ENCODE measurements around the gene CDKL4. TPM values are rescaled to one million over a fixed set of nuclear protein-coding genes. Genes with fewer than 3 reads are reported as not detected.

The CDKL4 gene
- polyA plus RNA-seq, 1 experiment: not detected

- ChIA-PET CTCF (no interaction called here), POLR2A (no interaction called here)
- Histone ChIP-seq H3K27ac (ENCODE audit: low read depth, low read length) (no peak overlapping the region), H3K9me3 (ENCODE audit: control insufficient read depth, insufficient read depth, low read length) (no peaks in the 10 kb centered on the region), H3K4me3 (ENCODE audit: low read depth, low read length) (no peak overlapping the region), H3K27me3 (ENCODE audit: control insufficient read depth, insufficient read depth, low read length) (peaks cover 3% of the 10 kb centered on the region)
- DNase-seq (ENCODE audit: low read depth, low spot score): no peak
- no peak for TF ChIP-seq CTCF (IDR thresholded peaks at IDR 0.05; ENCODE audit: low read depth, low read length)
These were observed 62.5 kb downstream of the CDKL4 start for GRCh38 chr2:39181297-39181696.

GRCh38 chr2:39179974-39180960 lies 63.5 kb downstream of the CDKL4 start:
- Histone ChIP-seq H3K27me3 (ENCODE audit: control insufficient read depth, insufficient read depth, low read length) (peaks cover 3% of the 10 kb centered on the region), H3K4me3 (ENCODE audit: low read depth, low read length) (no peak overlapping the region), H3K9me3 (ENCODE audit: control insufficient read depth, insufficient read depth, low read length) (no peaks in the 10 kb centered on the region), H3K27ac (ENCODE audit: low read depth, low read length) (no peak overlapping the region)
- CTCF ChIA-PET: no interaction called here
- POLR2A ChIA-PET: no interaction called here
- no peak for DNase-seq (ENCODE audit: low read depth, low spot score)
- no peak for TF ChIP-seq CTCF (IDR thresholded peaks at IDR 0.05; ENCODE audit: low read depth, low read length)

GRCh38 chr2:39178756-39179155 lies 65.0 kb downstream of the CDKL4 start:
- ChIA-PET CTCF (no interaction called here), POLR2A (no interaction called here)
- Histone ChIP-seq H3K27me3 (ENCODE audit: control insufficient read depth, insufficient read depth, low read length) (peaks cover 3% of the 10 kb centered on the region), H3K4me3 (ENCODE audit: low read depth, low read length) (no peak overlapping the region), H3K27ac (ENCODE audit: low read depth, low read length) (no peak overlapping the region), H3K9me3 (ENCODE audit: control insufficient read depth, insufficient read depth, low read length) (no peaks in the 10 kb centered on the region)
- TF ChIP-seq CTCF (IDR thresholded peaks at IDR 0.05; ENCODE audit: low read depth, low read length): no peak
- DNase-seq (ENCODE audit: low read depth, low spot score): no peak

- Histone ChIP-seq H3K4me3 (ENCODE audit: low read depth, low read length) (no peak overlapping the region), H3K27me3 (ENCODE audit: control insufficient read depth, insufficient read depth, low read length) (peaks cover 3% of the 10 kb centered on the region), H3K27ac (ENCODE audit: low read depth, low read length) (no peak overlapping the region), H3K9me3 (ENCODE audit: control insufficient read depth, insufficient read depth, low read length) (no peaks in the 10 kb centered on the region)
- ChIA-PET POLR2A (no interaction called here), CTCF (no interaction called here)
- no peak for DNase-seq (ENCODE audit: low read depth, low spot score)
- no peak for TF ChIP-seq CTCF (IDR thresholded peaks at IDR 0.05; ENCODE audit: low read depth, low read length)
These were observed 66.8 kb downstream of the CDKL4 start for GRCh38 chr2:39176997-39177396.

- H3K27me3 ChIP-seq (ENCODE audit: control insufficient read depth, insufficient read depth, low read length): peaks cover 3% of the 10 kb centered on the region
- no peak for DNase-seq (ENCODE audit: low read depth, low spot score)
- TF ChIP-seq CTCF (IDR thresholded peaks at IDR 0.05; ENCODE audit: low read depth, low read length): no peak
- ChIA-PET CTCF (no interaction called here), POLR2A (no interaction called here)
- no peaks in the 10 kb centered on the region for H3K9me3 ChIP-seq (ENCODE audit: control insufficient read depth, insufficient read depth, low read length)
- H3K4me3 ChIP-seq (ENCODE audit: low read depth, low read length): no peak overlapping the region
- no peak overlapping the region for H3K27ac ChIP-seq (ENCODE audit: low read depth, low read length)
These were observed 68.6 kb downstream of the CDKL4 start for GRCh38 chr2:39175026-39175812.

Measured in AG04450 (cell line).